B cell (primary cell): ENCODE measurements around the gene SWAP70. TPM values are rescaled to one million over a fixed set of nuclear protein-coding genes. Genes with fewer than 3 reads are reported as not detected.

Experiments used
- ATAC-seq: fragments of 200-7000 bp; cut with Tn5 transposase; one replicate; pipeline ENCODE4 v1.10.0; 2021; ENCODE audit warnings: low read depth, mild to moderate bottlenecking, moderate number of reproducible peaks, moderate library complexity
- CTCF ChIA-PET: fragments of 350-600 bp; sonication (Branson Sonifier 250); formaldehyde crosslinking; loops from one replicate; lab custom pipeline; 2021; ENCODE audit warnings: antibody characterized with exemption, inconsistent platforms; lab: Charles Lee
- POLR2A ChIA-PET: fragments of 350-600 bp; sonication (Branson Sonifier 250); formaldehyde crosslinking; loops from one replicate; lab custom pipeline; 2021; ENCODE audit warnings: antibody characterized with exemption; lab: Charles Lee
- DNase-seq: peaks from one replicate; pipeline ENCODE4 v3.0.0; 2013
- H2AFZ ChIP-seq: 2 replicates; pipeline ENCODE4 v1.6.1; 2012; ENCODE audit warnings: mild to moderate bottlenecking, low read depth, low read length; ENCODE audit not compliant: insufficient read depth, poor library complexity, severe bottlenecking
- H3K27ac ChIP-seq, 2 donors: 1 replicate in 1 of 2; 2 replicates in 1 of 2; pipeline ENCODE4 v1.5.1; 2012 to 2013; ENCODE audit warnings: low read length in 2 of 2, mild to moderate bottlenecking in 2 of 2, moderate library complexity in 1 of 2
- H3K27me3 ChIP-seq, 4 experiments: fragments of 200-600 bp in 1 of 4; sonication (generic) in 1 of 4; replicated peaks in 1 of 4; 1 replicate in 2 of 4; 2 replicates in 2 of 4; pipeline versions ENCODE4 v1.6.1 to v1.7.0; 2013 to 2016; ENCODE audit warnings: low read length in 3 of 4, mild to moderate bottlenecking in 2 of 4, mixed read lengths in 1 of 4, moderate library complexity in 1 of 4; ENCODE audit not compliant: insufficient read depth in 4 of 4, control insufficient read depth in 3 of 4; ENCODE audit errors: control extremely low read depth in 1 of 4
- H3K36me3 ChIP-seq, 2 experiments: replicated peaks in 1 of 2; 1 replicate in 1 of 2; 2 replicates in 1 of 2; pipeline versions ENCODE4 v1.6.1 to v1.7.1; 2013; ENCODE audit warnings: low read length in 1 of 2; ENCODE audit not compliant: insufficient read depth in 2 of 2, control insufficient read depth in 1 of 2; ENCODE audit errors: control extremely low read depth in 1 of 2, extremely low read depth in 1 of 2
- H3K4me1 ChIP-seq, 2 donors: fragments of 200-600 bp in 1 of 2; sonication (generic) in 1 of 2; 1 replicate in 1 of 2; 2 replicates in 1 of 2; pipeline versions ENCODE4 v1.5.1 to v1.6.1; 2013 to 2017; ENCODE audit warnings: low read length in 2 of 2; ENCODE audit not compliant: control insufficient read depth in 2 of 2, insufficient read depth in 2 of 2
- H3K4me2 ChIP-seq: replicated peaks from 2 replicates; pipeline ENCODE3; 2012; ENCODE audit warnings: mild to moderate bottlenecking, low read depth, low read length; ENCODE audit not compliant: poor library complexity, severe bottlenecking
- H3K4me3 ChIP-seq, 5 experiments: fragments of 200-600 bp in 1 of 5; sonication (generic) in 1 of 5; 1 replicate in 3 of 5; 2 replicates in 2 of 5; pipeline versions ENCODE4 v1.5.1 to v1.7.0; 2011 to 2016; ENCODE audit warnings: low read length in 4 of 5, mild to moderate bottlenecking in 4 of 5, low read depth in 2 of 5, control low read depth in 1 of 5, moderate library complexity in 1 of 5; ENCODE audit not compliant: insufficient read depth in 1 of 5; ENCODE audit errors: control extremely low read depth in 1 of 5, extremely low read depth in 1 of 5
- H3K79me2 ChIP-seq: fragments of 200-600 bp; sonication (generic); one replicate; pipeline ENCODE4 v1.6.0; 2016; ENCODE audit warnings: low read length; ENCODE audit not compliant: control insufficient read depth, insufficient read depth
- H3K9ac ChIP-seq: fragments of 200-600 bp; sonication (generic); 2 replicates; pipeline ENCODE4 v1.6.1; 2017; ENCODE audit warnings: mild to moderate bottlenecking, low read length, moderate library complexity
- H3K9me3 ChIP-seq, 3 donors: one replicate each; pipeline versions ENCODE4 v1.6.1 to v1.7.1; 2013; ENCODE audit warnings: low read length in 2 of 3; ENCODE audit not compliant: control insufficient read depth in 2 of 3, insufficient read depth in 1 of 3; ENCODE audit errors: control extremely low read depth in 1 of 3
- H4K20me1 ChIP-seq: 2 replicates; pipeline ENCODE4 v1.6.0; 2012; ENCODE audit warnings: mild to moderate bottlenecking, low read length; ENCODE audit not compliant: insufficient read depth, control insufficient read depth, poor library complexity, severe bottlenecking
- H3K27ac Mint-ChIP-seq: one replicate; pipeline ENCODE4 v1.8.0; 2021; ENCODE audit warnings: mixed read lengths
- H3K27me3 Mint-ChIP-seq: one replicate; pipeline ENCODE4 v1.8.0; 2021; ENCODE audit warnings: mixed read lengths
- H3K4me1 Mint-ChIP-seq: one replicate; pipeline ENCODE4 v1.8.0; 2021; ENCODE audit warnings: mixed read lengths
- H3K4me3 Mint-ChIP-seq: one replicate; pipeline ENCODE4 v1.8.0; 2021; ENCODE audit warnings: mixed read lengths
- H3K9me3 Mint-ChIP-seq: one replicate; pipeline ENCODE4 v1.8.0; 2022; ENCODE audit warnings: mixed read lengths; ENCODE audit not compliant: insufficient read depth
- CTCF ChIP-seq: fragments of 200-600 bp; IDR thresholded peaks from one replicate; pipeline ENCODE4 v1.8.0; 2022; ENCODE audit warnings: antibody characterized with exemption, mild to moderate bottlenecking
- EZH2 ChIP-seq: IDR thresholded peaks from 2 replicates; pipeline ENCODE4 v1.6.1; 2012; ENCODE audit warnings: borderline replicate concordance, low read depth, mild to moderate bottlenecking, moderate library complexity, low read length; ENCODE audit not compliant: insufficient read depth, poor library complexity, severe bottlenecking
- WGBS: methylation state at CpG from one replicate; pipeline ENCODE4 v1.1.5; 2013; ENCODE audit warnings: missing lambda C conversion rate; ENCODE audit not compliant: insufficient coverage; 5-methylcytosine and 5-hydroxymethylcytosine counted together
- intact Hi-C: fragments of 100-400 bp; cut with micrococcal nuclease; formaldehyde crosslinking; loops from one replicate; pipeline ENCODE4 v1.10.0; 2022
- polyA plus RNA-seq: library from polyadenylated mRNA; depleted of rRNA; stranded (reverse); fragments of >200 nt; gene quantifications from 2 replicates; pipeline ENCODE4 v1.2.3, GENCODE V29; 2012
- total RNA-seq, 2 donors: library from RNA; stranded (reverse); fragments of 120-200 nt in 1 of 2; gene quantifications; 1 replicate in 1 of 2; 2 replicates in 1 of 2; pipeline versions ENCODE4 v1.2.3 to v1.2.4, GENCODE V29; 2013 to 2022

The SWAP70 gene
- total and polyA plus RNA-seq, 2 donors (not counting 1 experiment from before 2014, with no cell fraction given): 69.8 to 200 TPM

GRCh38 chr11:9675691-9676090, 11.8 kb downstream of the SWAP70 start:
- intact Hi-C loops: loop anchor here (1.0 to 2.0 kb wide), 3 partner anchors 9 to 13 kb away; partner anchors contain the start of gene SWAP70
- Histone ChIP-seq H3K4me3 (peak overlapping the region in 3 of 5 experiments; percentile 25 to 41 (median 39)), H3K4me2 (peak overlapping the region; percentile 72), H3K27ac (peak overlapping the region; percentile 58 to 65), H2AFZ (no peak overlapping the region), H3K79me2 (peaks cover 85% of the 10 kb centered on the region), H3K9ac (peak overlapping the region; percentile 51), H3K9me3 (no peaks in the 10 kb centered on the region), H3K4me1 (peaks cover 71 to 77% of the 10 kb centered on the region in 2 donors), H4K20me1 (no peaks in the 10 kb centered on the region), H3K27me3 (no peaks in the 10 kb centered on the region), H3K36me3 (peaks cover 9 to 25% of the 10 kb centered on the region in 2 experiments)
- ChIA-PET POLR2A (interaction anchor here (0.7 to 1.3 kb wide), 3 partner anchors 11 to 46 kb away, joined by 3 to 5 read pairs (median 4); no protein-coding TSS in a partner anchor), CTCF (interaction anchor here (0.7 to 12.4 kb wide), 9 partner anchors 9 to 99 kb away, joined by 3 to 94 read pairs (median 5); no protein-coding TSS in a partner anchor)
- H3K27me3 Mint-ChIP-seq: no peaks in the 10 kb centered on the region
- H3K27ac Mint-ChIP-seq: peak overlapping the region; percentile 89
- H3K4me1 Mint-ChIP-seq: peaks cover 59% of the 10 kb centered on the region
- H3K9me3 Mint-ChIP-seq: no peaks in the 10 kb centered on the region
- peak; percentile 36 for ATAC-seq
- 21% methylated on average over 2 of the region's 3 CpGs for WGBS
- DNase-seq: peak; percentile 54
- TF ChIP-seq EZH2 (no peak), CTCF (no peak)
- peak overlapping the region; percentile 81 for H3K4me3 Mint-ChIP-seq

- Mint-ChIP-seq H3K9me3 (no peaks in the 10 kb centered on the region), H3K27ac (peak overlapping the region; percentile 35), H3K27me3 (no peaks in the 10 kb centered on the region), H3K4me3 (peak overlapping the region; percentile 44), H3K4me1 (peaks cover 61% of the 10 kb centered on the region)
- H3K4me3 ChIP-seq: no peak overlapping the region
- H3K79me2 ChIP-seq: peaks cover 99% of the 10 kb centered on the region
- peaks cover 86 to 89% of the 10 kb centered on the region in 2 donors for H3K4me1 ChIP-seq
- ChIA-PET CTCF (interaction anchor here (1.0 to 12.4 kb wide), 4 partner anchors 15 to 76 kb away, joined by 3 to 94 read pairs (median 7); no protein-coding TSS in a partner anchor), POLR2A (interaction anchor here (0.7 to 1.3 kb wide), 4 partner anchors 13 to 70 kb away, joined by 4 to 9 read pairs (median 4); no protein-coding TSS in a partner anchor)
- H3K4me2 ChIP-seq: peak overlapping the region; percentile 72
- no peak for ATAC-seq
- H3K27me3 ChIP-seq: no peaks in the 10 kb centered on the region
- H3K27ac ChIP-seq: peak overlapping the region; percentile 38 to 83
- no peaks in the 10 kb centered on the region for H3K9me3 ChIP-seq
- peaks cover 9 to 19% of the 10 kb centered on the region in 2 experiments for H3K36me3 ChIP-seq
- TF ChIP-seq CTCF (no peak), EZH2 (no peak)
- no peaks in the 10 kb centered on the region for H4K20me1 ChIP-seq
- H3K9ac ChIP-seq: peak overlapping the region; percentile 9
- intact Hi-C loops: no loop called here
- no peak for DNase-seq
- no peak overlapping the region for H2AFZ ChIP-seq
Observed at GRCh38 chr11:9677951-9678350, 14.1 kb downstream of the SWAP70 start.
